ENCODE data around the gene P2RX2.

P2RX2 gene

GRCh38 chr12:132610051-132610759, 8.4 kb upstream of the P2RX2 start, which contains the start of gene LRCOL1:
Gene LRCOL1 (minus strand): TSS chr12:132610582. CDS start chr12:132606251, 4,331 bp downstream.
- Histone ChIP-seq H3K4me3 (ENCODE audit: low read length) (no peak within 1 kb of the TSS), H3K27me3 (ENCODE audit: insufficient read depth, low read length) (no peaks in the 10 kb centered on the region)

GRCh38 chr12:132610866-132611602, 7.5 kb upstream of the P2RX2 start:
- Histone ChIP-seq H3K4me3 (ENCODE audit: low read length) (no peak overlapping the region), H2AFZ (ENCODE audit: low read depth, low read length) (no peak overlapping the region), H3K4me1 (ENCODE audit: insufficient read depth, low read length) (peaks cover 22% of the 10 kb centered on the region), H3K9me3 (ENCODE audit: low read length) (peaks cover 6% of the 10 kb centered on the region), H3K27me3 (ENCODE audit: insufficient read depth, low read length) (peaks cover 5% of the 10 kb centered on the region), H3K36me3 (ENCODE audit: insufficient read depth, low read length) (no peaks in the 10 kb centered on the region)

More at GRCh38 chr12:132610051-132610759, 8.4 kb upstream of the P2RX2 start, which contains the start of gene LRCOL1:
- Histone ChIP-seq H3K4me1 (ENCODE audit: insufficient read depth, low read length) (peaks cover 22% of the 10 kb centered on the region), H3K36me3 (ENCODE audit: insufficient read depth, low read length) (no peaks in the 10 kb centered on the region), H3K9me3 (ENCODE audit: low read length) (no peaks in the 10 kb centered on the region), H2AFZ (ENCODE audit: low read depth, low read length) (no peak within 1 kb of the TSS)

GRCh38 chr12:132611620-132612019, 7.0 kb upstream of the P2RX2 start:
- H2AFZ ChIP-seq (ENCODE audit: low read depth, low read length), result no peak overlapping the region
- peaks cover 8% of the 10 kb centered on the region for H3K27me3 ChIP-seq (ENCODE audit: insufficient read depth, low read length)
- no peak overlapping the region for H3K4me3 ChIP-seq (ENCODE audit: low read length)
- peaks cover 20% of the 10 kb centered on the region for H3K4me1 ChIP-seq (ENCODE audit: insufficient read depth, low read length)
- no peaks in the 10 kb centered on the region for H3K36me3 ChIP-seq (ENCODE audit: insufficient read depth, low read length)
- H3K9me3 ChIP-seq (ENCODE audit: low read length), result peaks cover 6% of the 10 kb centered on the region

DNA sequence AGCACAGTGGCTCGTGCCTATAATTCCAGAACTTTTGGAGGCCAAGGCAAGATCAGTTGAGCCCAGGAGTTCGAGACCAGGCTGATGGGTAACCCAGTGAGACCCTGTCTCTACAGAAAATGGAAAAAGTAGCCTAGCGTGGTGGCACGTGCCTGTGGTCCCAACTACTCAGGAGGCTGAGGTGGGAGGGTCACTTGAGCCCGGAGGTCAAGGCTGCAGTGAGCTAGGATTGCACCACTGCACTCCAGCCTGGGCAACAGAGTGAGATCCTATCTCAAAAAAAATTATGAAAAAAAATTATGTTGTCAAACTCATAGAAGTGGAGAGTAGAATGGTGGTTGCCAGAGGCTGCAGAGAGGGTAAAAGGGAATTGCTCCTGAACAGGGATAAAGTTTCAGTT, 4.5 kb upstream of the P2RX2 start:
- Histone ChIP-seq H3K9me3 (ENCODE audit: low read length) (peaks cover 18% of the 10 kb centered on the region), H2AFZ (ENCODE audit: low read depth, low read length) (no peak overlapping the region), H3K27me3 (ENCODE audit: insufficient read depth, low read length) (peaks cover 23% of the 10 kb centered on the region), H3K36me3 (ENCODE audit: insufficient read depth, low read length) (no peaks in the 10 kb centered on the region), H3K4me3 (ENCODE audit: low read length) (no peak overlapping the region), H3K4me1 (ENCODE audit: insufficient read depth, low read length) (peaks cover 5% of the 10 kb centered on the region)

- Histone ChIP-seq H3K27me3 (ENCODE audit: insufficient read depth, low read length) (peaks cover 31% of the 10 kb centered on the region), H3K36me3 (ENCODE audit: insufficient read depth, low read length) (no peaks in the 10 kb centered on the region), H3K4me1 (ENCODE audit: insufficient read depth, low read length) (peaks cover 1% of the 10 kb centered on the region), H3K4me3 (ENCODE audit: low read length) (no peak overlapping the region), H2AFZ (ENCODE audit: low read depth, low read length) (no peak overlapping the region), H3K9me3 (ENCODE audit: low read length) (peaks cover 18% of the 10 kb centered on the region)
Observed at GRCh38 chr12:132614861-132615578, 3.6 kb upstream of the P2RX2 start.

GRCh38 chr12:132615579-132616038, 3.0 kb upstream of the P2RX2 start:
- peaks cover 37% of the 10 kb centered on the region for H3K27me3 ChIP-seq (ENCODE audit: insufficient read depth, low read length)
- no peaks in the 10 kb centered on the region for H3K4me1 ChIP-seq (ENCODE audit: insufficient read depth, low read length)
- no peaks in the 10 kb centered on the region for H3K36me3 ChIP-seq (ENCODE audit: insufficient read depth, low read length)
- no peak overlapping the region for H3K4me3 ChIP-seq (ENCODE audit: low read length)
- H2AFZ ChIP-seq (ENCODE audit: low read depth, low read length), result no peak overlapping the region
- H3K9me3 ChIP-seq (ENCODE audit: low read length), result peaks cover 18% of the 10 kb centered on the region

DNA sequence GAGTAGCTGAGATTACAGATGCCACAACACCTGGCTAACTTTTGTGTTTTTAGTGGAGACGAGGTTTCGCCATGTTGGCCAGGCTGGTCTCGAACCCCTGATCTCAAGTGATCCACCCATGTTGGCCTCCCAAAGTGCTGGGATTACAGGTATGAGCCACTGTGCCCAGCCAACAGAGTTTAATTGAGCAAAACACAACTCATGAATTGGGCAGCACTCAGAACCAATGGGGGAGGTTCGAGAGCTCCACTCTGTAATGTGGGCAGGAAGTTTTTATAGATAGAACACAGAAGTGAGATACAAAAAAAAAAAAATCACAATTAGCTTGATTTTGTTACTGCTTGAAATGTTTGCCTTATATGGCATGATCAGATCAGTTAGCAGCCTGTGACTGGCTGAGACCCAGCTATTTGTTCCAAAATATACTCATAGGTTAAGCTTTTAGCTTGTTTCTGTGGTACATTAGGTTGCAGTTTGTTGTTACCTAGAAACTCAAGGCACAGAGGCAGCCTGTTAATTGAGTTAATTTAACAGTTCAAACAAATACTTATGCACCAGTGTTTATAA, 1.4 kb upstream of the P2RX2 start:
- H2AFZ ChIP-seq (ENCODE audit: low read depth, low read length), result no peak overlapping the region
- H3K36me3 ChIP-seq (ENCODE audit: insufficient read depth, low read length), result no peaks in the 10 kb centered on the region
- peaks cover 37% of the 10 kb centered on the region for H3K27me3 ChIP-seq (ENCODE audit: insufficient read depth, low read length)
- H3K4me3 ChIP-seq (ENCODE audit: low read length), result no peak overlapping the region
- no peaks in the 10 kb centered on the region for H3K4me1 ChIP-seq (ENCODE audit: insufficient read depth, low read length)
- peaks cover 18% of the 10 kb centered on the region for H3K9me3 ChIP-seq (ENCODE audit: low read length)

DNA sequence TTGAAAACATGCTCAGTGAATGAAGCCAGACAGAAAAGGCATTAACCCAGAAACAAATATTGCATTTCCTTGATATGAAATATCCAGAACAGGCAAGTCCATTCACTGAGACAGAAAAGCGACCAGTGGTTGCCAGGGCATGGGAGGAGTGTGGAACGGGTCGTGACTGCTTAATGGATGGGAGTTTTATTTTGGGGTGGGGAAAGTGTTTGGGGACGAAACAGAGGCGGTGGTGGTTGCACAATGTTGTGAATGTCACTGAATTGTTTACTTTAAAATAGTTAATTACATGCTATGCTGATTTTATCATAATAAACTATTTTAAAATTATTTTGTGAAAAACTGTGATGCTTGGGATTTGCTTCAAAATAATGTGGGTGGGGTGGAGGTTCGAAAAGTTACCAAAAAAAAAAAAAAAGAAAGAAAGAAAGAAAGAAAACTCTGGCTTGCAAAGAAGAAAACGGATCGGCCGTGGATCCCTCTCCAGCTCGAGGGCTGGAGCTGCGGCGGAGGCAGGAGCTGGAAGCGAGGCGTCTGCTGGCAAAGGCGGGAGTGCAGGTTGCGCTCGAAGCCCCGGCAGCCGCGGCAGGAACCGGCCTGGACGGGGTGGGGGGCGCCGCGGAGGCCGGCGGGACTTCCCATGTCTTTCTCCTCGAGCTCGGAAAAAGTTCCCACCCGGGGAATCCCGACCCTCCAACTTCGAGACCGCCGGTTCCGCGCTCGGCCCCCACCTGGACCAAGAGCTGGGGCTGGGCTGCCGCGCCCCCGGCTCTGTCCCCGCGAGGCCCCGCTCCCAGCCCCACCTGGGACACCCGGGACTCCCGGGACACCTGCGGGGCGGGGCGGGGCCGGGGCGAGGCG, 524 bp upstream of the P2RX2 start:
- Histone ChIP-seq H3K27me3 (ENCODE audit: insufficient read depth, low read length) (peaks cover 37% of the 10 kb centered on the region), H3K4me3 (ENCODE audit: low read length) (no peak overlapping the region)

DNA sequence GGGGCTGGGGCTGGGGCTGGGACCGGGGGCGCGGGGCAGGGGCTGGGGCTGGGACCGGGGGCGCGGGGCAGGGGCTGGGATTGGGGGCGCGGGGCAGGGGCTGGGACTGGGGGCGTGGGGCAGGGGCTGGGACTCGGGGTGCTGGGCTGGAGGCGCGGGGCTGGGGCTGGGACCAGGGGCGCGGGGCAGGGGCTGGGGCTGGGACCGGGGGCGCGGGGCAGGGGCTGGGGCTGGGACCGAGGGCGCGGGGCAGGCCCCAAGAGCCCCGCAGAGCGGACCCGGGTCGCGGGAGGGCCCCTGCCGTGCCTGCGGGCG, 452 bp downstream of the P2RX2 start:
- peaks cover 37% of the 10 kb centered on the region for H3K27me3 ChIP-seq (ENCODE audit: insufficient read depth, low read length)
- no peak overlapping the region for H2AFZ ChIP-seq (ENCODE audit: low read depth, low read length)
- H3K4me3 ChIP-seq (ENCODE audit: low read length), result no peak overlapping the region
- peaks cover 18% of the 10 kb centered on the region for H3K9me3 ChIP-seq (ENCODE audit: low read length)
- no peaks in the 10 kb centered on the region for H3K36me3 ChIP-seq (ENCODE audit: insufficient read depth, low read length)
- H3K4me1 ChIP-seq (ENCODE audit: insufficient read depth, low read length), result peaks cover 3% of the 10 kb centered on the region

More for the DNA sequence above, 524 bp upstream of the P2RX2 start:
- Histone ChIP-seq H3K4me1 (ENCODE audit: insufficient read depth, low read length) (peaks cover 3% of the 10 kb centered on the region), H3K36me3 (ENCODE audit: insufficient read depth, low read length) (no peaks in the 10 kb centered on the region), H2AFZ (ENCODE audit: low read depth, low read length) (no peak overlapping the region), H3K9me3 (ENCODE audit: low read length) (peaks cover 18% of the 10 kb centered on the region)

DNA sequence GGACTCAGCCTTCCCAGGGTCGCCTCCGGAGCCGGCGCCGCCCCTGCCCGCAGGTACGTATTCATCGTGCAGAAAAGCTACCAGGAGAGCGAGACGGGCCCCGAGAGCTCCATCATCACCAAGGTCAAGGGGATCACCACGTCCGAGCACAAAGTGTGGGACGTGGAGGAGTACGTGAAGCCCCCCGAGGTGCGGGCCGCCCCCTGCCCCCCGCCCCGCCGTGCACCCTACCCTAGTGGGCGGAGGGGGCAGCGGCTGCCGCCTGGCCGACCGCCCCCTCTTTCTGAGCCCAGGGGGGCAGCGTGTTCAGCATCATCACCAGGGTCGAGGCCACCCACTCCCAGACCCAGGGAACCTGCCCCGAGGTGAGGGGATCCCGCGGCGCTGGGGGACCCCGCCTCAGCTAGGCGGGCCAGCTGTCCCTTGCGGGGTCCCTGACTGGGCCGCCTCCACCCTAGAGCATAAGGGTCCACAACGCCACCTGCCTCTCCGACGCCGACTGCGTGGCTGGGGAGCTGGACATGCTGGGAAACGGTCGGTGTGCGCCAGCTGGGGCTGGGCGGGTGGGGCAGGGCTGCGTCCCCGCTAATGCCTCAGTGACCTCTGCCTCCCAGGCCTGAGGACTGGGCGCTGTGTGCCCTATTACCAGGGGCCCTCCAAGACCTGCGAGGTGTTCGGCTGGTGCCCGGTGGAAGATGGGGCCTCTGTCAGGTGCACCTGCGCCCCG, 973 bp downstream of the P2RX2 start:
- H3K27me3 ChIP-seq (ENCODE audit: insufficient read depth, low read length), result peaks cover 37% of the 10 kb centered on the region

GRCh38 chr12:132620113-132620898, 1.7 kb downstream of the P2RX2 start:
- Histone ChIP-seq H3K9me3 (ENCODE audit: low read length) (peaks cover 18% of the 10 kb centered on the region), H3K27me3 (ENCODE audit: insufficient read depth, low read length) (peaks cover 37% of the 10 kb centered on the region), H3K4me3 (ENCODE audit: low read length) (no peak overlapping the region), H3K4me1 (ENCODE audit: insufficient read depth, low read length) (peaks cover 3% of the 10 kb centered on the region), H3K36me3 (ENCODE audit: insufficient read depth, low read length) (peaks cover 13% of the 10 kb centered on the region), H2AFZ (ENCODE audit: low read depth, low read length) (no peak overlapping the region)

More for the DNA sequence above, 973 bp downstream of the P2RX2 start:
- H3K4me1 ChIP-seq (ENCODE audit: insufficient read depth, low read length), result peaks cover 3% of the 10 kb centered on the region
- no peak overlapping the region for H2AFZ ChIP-seq (ENCODE audit: low read depth, low read length)
- peaks cover 5% of the 10 kb centered on the region for H3K36me3 ChIP-seq (ENCODE audit: insufficient read depth, low read length)
- no peak overlapping the region for H3K4me3 ChIP-seq (ENCODE audit: low read length)
- peaks cover 18% of the 10 kb centered on the region for H3K9me3 ChIP-seq (ENCODE audit: low read length)

Measured in neuron (in vitro differentiated cells).